Measurements from ENCODE around the gene SDR39U1.

SDR39U1 gene

DNA sequence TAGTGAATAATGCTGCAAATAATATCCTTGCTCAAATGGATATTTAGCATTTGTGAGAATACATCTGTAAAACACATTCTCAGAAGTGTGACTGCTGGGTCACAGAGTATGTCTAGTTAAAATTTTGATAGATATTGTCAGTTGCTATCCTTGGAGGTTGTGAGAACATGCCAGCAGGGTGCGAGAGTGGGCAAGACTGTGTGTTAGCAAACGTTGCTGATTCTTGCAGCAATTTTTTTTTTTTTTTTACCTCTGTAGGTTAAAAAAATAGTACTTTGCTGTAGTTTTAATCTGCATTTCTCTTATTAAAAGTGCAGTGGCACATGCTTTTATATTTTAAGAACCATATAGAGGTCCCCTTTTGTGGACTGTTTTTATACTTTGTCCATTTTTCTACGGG is 48.3 kb downstream of the SDR39U1 start:
- Histone ChIP-seq H3K4me3 (ENCODE audit: severe bottlenecking) (no peak overlapping the region), H3K27me3 (ENCODE audit: insufficient read depth, poor library complexity, severe bottlenecking) (no peaks in the 10 kb centered on the region), H3K27ac (ENCODE audit: poor library complexity, severe bottlenecking) (no peak overlapping the region), H3K36me3 (ENCODE audit: low read depth) (no peaks in the 10 kb centered on the region), H3K4me1 (ENCODE audit: insufficient read depth, poor library complexity, severe bottlenecking) (peaks cover 19% of the 10 kb centered on the region), H3K9me3 (ENCODE audit: severe bottlenecking) (no peaks in the 10 kb centered on the region)
- DNase-seq (ENCODE audit: low spot score) (no peak), ATAC-seq (ENCODE audit: low read depth) (no peak)
- peak; percentile 25 for TF ChIP-seq CTCF (IDR thresholded peaks at IDR 0.05; ENCODE audit: poor library complexity, severe bottlenecking)

GRCh38 chr14:24392325-24393091 is 50.1 kb downstream of the SDR39U1 start:
- Histone ChIP-seq H3K4me1 (ENCODE audit: insufficient read depth, poor library complexity, severe bottlenecking) (peaks cover 19% of the 10 kb centered on the region), H3K4me3 (ENCODE audit: severe bottlenecking) (no peak overlapping the region), H3K36me3 (ENCODE audit: low read depth) (no peaks in the 10 kb centered on the region), H3K27me3 (ENCODE audit: insufficient read depth, poor library complexity, severe bottlenecking) (no peaks in the 10 kb centered on the region), H3K27ac (ENCODE audit: poor library complexity, severe bottlenecking) (peak overlapping the region; percentile 20), H3K9me3 (ENCODE audit: severe bottlenecking) (no peaks in the 10 kb centered on the region)
- peak; percentile 82 for ATAC-seq (ENCODE audit: low read depth)
- peak; percentile 35 for TF ChIP-seq CTCF (IDR thresholded peaks at IDR 0.05; ENCODE audit: poor library complexity, severe bottlenecking)
- no peak for DNase-seq (ENCODE audit: low spot score)

DNA sequence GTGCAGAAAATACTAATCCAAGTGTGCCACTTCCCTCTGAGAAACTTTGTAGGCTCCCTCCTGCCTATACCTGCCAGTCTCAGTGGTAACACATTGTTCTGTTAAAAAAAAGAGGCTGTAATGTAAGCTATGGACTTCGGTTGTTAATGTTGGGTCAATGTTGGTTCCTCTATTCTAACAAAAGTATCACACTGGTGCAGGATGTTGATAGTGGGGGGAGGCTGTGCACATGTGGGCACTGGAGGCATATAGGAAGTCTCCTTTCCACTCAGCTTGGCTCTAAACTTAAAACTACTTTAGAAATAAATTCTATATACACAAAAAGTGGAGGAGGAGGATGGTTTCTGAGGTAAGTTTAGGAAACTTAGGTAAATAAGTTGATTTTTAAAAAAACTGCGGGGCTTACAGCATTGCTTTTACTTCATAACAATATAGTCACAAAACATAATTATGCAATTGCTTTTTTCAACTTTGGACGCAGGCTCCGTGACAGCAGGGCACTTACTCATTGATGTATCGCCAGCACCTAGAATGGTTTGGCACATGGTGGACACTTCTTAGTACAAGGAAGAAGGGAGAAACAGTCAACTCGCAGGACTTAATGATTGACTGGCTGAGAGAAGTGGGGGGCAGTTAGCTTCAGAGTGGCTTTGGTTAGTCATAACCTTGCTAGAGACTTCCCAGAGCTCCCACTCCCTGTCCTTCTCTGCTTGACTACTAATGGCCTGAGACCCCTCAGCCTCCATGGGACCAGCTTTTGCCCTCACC is 51.7 kb downstream of the SDR39U1 start:
- DNase-seq (ENCODE audit: low spot score) = no peak
- Histone ChIP-seq H3K9me3 (ENCODE audit: severe bottlenecking) (no peaks in the 10 kb centered on the region), H3K36me3 (ENCODE audit: low read depth) (no peaks in the 10 kb centered on the region), H3K27me3 (ENCODE audit: insufficient read depth, poor library complexity, severe bottlenecking) (no peaks in the 10 kb centered on the region), H3K27ac (ENCODE audit: poor library complexity, severe bottlenecking) (no peak overlapping the region), H3K4me3 (ENCODE audit: severe bottlenecking) (no peak overlapping the region), H3K4me1 (ENCODE audit: insufficient read depth, poor library complexity, severe bottlenecking) (peaks cover 11% of the 10 kb centered on the region)
- TF ChIP-seq CTCF (IDR thresholded peaks at IDR 0.05; ENCODE audit: poor library complexity, severe bottlenecking) = no peak
- ATAC-seq (ENCODE audit: low read depth) = no peak
